ENCODE measurements around the gene RHAG. TPM values are rescaled to one million over a fixed set of nuclear protein-coding genes. Genes with fewer than 3 reads are reported as not detected.
"Not testable (repeated sequence)": the region's sequence is repeated elsewhere in the genome, so short reads cannot be mapped to it uniquely, and the experiment has no call there.

The RHAG gene
- total RNA-seq, 1 experiment from 2014 or later: 0.57 TPM

GRCh38 chr6:49664817-49665216 is 28.2 kb upstream of the RHAG start (continued):
- TF ChIP-seq, protein P1, sequence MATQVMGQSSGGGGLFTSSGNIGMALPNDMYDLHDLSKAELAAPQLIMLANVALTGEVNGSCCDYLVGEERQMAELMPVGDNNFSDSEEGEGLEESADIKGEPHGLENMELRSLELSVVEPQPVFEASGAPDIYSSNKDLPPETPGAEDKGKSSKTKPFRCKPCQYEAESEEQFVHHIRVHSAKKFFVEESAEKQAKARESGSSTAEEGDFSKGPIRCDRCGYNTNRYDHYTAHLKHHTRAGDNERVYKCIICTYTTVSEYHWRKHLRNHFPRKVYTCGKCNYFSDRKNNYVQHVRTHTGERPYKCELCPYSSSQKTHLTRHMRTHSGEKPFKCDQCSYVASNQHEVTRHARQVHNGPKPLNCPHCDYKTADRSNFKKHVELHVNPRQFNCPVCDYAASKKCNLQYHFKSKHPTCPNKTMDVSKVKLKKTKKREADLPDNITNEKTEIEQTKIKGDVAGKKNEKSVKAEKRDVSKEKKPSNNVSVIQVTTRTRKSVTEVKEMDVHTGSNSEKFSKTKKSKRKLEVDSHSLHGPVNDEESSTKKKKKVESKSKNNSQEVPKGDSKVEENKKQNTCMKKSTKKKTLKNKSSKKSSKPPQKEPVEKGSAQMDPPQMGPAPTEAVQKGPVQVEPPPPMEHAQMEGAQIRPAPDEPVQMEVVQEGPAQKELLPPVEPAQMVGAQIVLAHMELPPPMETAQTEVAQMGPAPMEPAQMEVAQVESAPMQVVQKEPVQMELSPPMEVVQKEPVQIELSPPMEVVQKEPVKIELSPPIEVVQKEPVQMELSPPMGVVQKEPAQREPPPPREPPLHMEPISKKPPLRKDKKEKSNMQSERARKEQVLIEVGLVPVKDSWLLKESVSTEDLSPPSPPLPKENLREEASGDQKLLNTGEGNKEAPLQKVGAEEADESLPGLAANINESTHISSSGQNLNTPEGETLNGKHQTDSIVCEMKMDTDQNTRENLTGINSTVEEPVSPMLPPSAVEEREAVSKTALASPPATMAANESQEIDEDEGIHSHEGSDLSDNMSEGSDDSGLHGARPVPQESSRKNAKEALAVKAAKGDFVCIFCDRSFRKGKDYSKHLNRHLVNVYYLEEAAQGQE (IDR thresholded peaks at IDR 0.05; ENCODE audit: low read depth): no peak
- no peak for TF ChIP-seq EZH2 (IDR thresholded peaks at IDR 0.05)

DNA sequence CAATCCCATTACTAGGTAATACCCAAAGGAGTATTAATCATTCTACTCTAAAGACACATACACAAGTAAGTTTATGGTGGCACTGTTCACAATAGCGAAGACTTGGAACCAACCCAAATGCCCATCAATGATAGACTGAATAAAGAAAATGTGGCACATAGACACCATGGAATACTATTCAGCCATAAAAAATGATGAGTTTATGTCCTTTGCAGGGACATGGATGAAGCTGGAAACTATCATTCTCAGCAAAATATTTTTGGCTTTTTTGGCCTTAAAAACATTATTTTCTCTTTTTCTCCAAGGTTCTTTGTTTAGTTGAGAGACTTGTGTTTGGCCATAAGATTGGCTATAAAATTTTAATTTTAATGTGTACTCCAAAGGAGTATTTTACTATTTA is 27.4 kb upstream of the RHAG start:
- H3K4me3 ChIP-seq (replicated peaks in 1 of 2; ENCODE audit: low read depth in 1 of 2, low read length in 2 of 2); H3K4me1 ChIP-seq (ENCODE audit: control insufficient read depth in 1 of 2, insufficient read depth in 2 of 2, low read length in 2 of 2); H2AFZ ChIP-seq (ENCODE audit: low read depth, low read length, poor library complexity, severe bottlenecking); H3K9me3 ChIP-seq (ENCODE audit: control insufficient read depth in 1 of 2, insufficient read depth in 1 of 2, low read depth in 1 of 2, low read length in 2 of 2); H3K79me2 ChIP-seq (ENCODE audit: insufficient read depth, low read length); DNase-seq (ENCODE audit: low read depth, low spot score); H3K4me2 ChIP-seq (ENCODE audit: low read length); CTCF ChIA-PET; ATAC-seq; H4K20me1 ChIP-seq (ENCODE audit: insufficient read depth); H3K9me2 ChIP-seq (ENCODE audit: insufficient read depth); POLR2A ChIA-PET; RAD21 ChIA-PET (ENCODE audit: low non-redundant PET in 1 of 2, low total read pairs in 2 of 2, uncharacterized antibody in 2 of 2, unreplicated experiment in 2 of 2); H3K36me3 ChIP-seq (ENCODE audit: control insufficient read depth in 1 of 2, insufficient read depth in 2 of 2, low read length in 2 of 2); H3K9ac ChIP-seq (ENCODE audit: low read length); intact Hi-C loops (cut with micrococcal nuclease); H3K27ac ChIP-seq (ENCODE audit: low read depth, low read length); BruUV-seq (replicated peaks); H3K27me3 ChIP-seq (ENCODE audit: insufficient read depth, low read length): not testable (repeated sequence)

DNA sequence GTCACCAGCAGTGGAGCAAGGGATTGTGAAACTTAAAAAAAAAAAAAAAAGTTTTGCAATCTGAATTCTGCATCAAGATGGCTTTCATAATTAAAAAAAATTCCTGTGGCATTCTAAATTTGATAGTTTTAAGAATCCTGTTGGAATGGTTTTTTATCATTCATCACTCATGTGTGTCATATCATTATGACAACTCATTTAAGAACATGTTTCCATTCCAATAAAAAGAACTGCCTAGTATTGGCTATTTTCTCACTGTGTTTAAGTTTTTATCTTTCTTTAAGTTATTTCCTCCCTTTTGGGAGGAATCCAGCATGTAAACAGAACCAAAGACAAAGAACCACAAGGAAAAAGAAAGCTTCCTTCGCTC is 26.2 kb upstream of the RHAG start:
- no peak for ATAC-seq
- H3K4me2 ChIP-seq (ENCODE audit: low read length): no peak overlapping the region
- H3K4me1 ChIP-seq (ENCODE audit: control insufficient read depth in 1 of 2, insufficient read depth in 2 of 2, low read length in 2 of 2): no peaks in the 10 kb centered on the region
- H2AFZ ChIP-seq (ENCODE audit: low read depth, low read length, poor library complexity, severe bottlenecking): no peak overlapping the region
- no peak for DNase-seq (ENCODE audit: low read depth, low spot score)
- no peak overlapping the region for H3K4me3 ChIP-seq (replicated peaks in 1 of 2; ENCODE audit: low read depth in 1 of 2, low read length in 2 of 2)
- no peaks in the 10 kb centered on the region for H3K9me3 ChIP-seq (ENCODE audit: control insufficient read depth in 1 of 2, insufficient read depth in 1 of 2, low read depth in 1 of 2, low read length in 2 of 2)
- intact Hi-C loops (cut with micrococcal nuclease): no loop called here
- no peaks in the 10 kb centered on the region for H4K20me1 ChIP-seq (ENCODE audit: insufficient read depth)
- H3K9me2 ChIP-seq (ENCODE audit: insufficient read depth): no peaks in the 10 kb centered on the region
- no peak overlapping the region for H3K9ac ChIP-seq (ENCODE audit: low read length)
- RAD21 ChIA-PET (ENCODE audit: low non-redundant PET in 1 of 2, low total read pairs in 2 of 2, uncharacterized antibody in 2 of 2, unreplicated experiment in 2 of 2): no interaction called here
- no TSS peak for BruUV-seq (replicated peaks)
- H3K27me3 ChIP-seq (ENCODE audit: insufficient read depth, low read length): no peaks in the 10 kb centered on the region
- H3K36me3 ChIP-seq (ENCODE audit: control insufficient read depth in 1 of 2, insufficient read depth in 2 of 2, low read length in 2 of 2): no peaks in the 10 kb centered on the region
- H3K79me2 ChIP-seq (ENCODE audit: insufficient read depth, low read length): no peaks in the 10 kb centered on the region
- POLR2A ChIA-PET: no interaction called here
- no peak overlapping the region for H3K27ac ChIP-seq (ENCODE audit: low read depth, low read length)
- CTCF ChIA-PET: no interaction called here
- TF ChIP-seq CEBPB (IDR thresholded peaks at IDR 0.05; ENCODE audit: low read depth): no peak
- no peak for TF ChIP-seq POLR2AphosphoS5 (IDR thresholded peaks at IDR 0.05; ENCODE audit: low read depth, low read length)
- TF ChIP-seq EZH2 (IDR thresholded peaks at IDR 0.05): no peak
- no peak for TF ChIP-seq FOSL1 (IDR thresholded peaks at IDR 0.05; ENCODE audit: low read depth)
- no peak for TF ChIP-seq POLR2A (IDR thresholded peaks at IDR 0.05; ENCODE audit: borderline replicate concordance, extremely low read depth, insufficient read depth, insufficient read length)
- no peak for TF ChIP-seq JUND (IDR thresholded peaks at IDR 0.05)
- TF ChIP-seq, protein P1 (IDR thresholded peaks at IDR 0.05; ENCODE audit: low read depth): no peak
- TF ChIP-seq, protein P2, sequence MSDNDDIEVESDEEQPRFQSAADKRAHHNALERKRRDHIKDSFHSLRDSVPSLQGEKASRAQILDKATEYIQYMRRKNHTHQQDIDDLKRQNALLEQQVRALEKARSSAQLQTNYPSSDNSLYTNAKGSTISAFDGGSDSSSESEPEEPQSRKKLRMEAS (IDR thresholded peaks at IDR 0.05): no peak
- no peak for TF ChIP-seq ZFX (IDR thresholded peaks at IDR 0.05)
- no peak for TF ChIP-seq CTCF (IDR thresholded peaks at IDR 0.05 in 2 of 3, conservative IDR thresholded peaks at IDR 0.05 in 1 of 3; ENCODE audit: borderline replicate concordance in 1 of 3, insufficient read depth in 1 of 3, low read depth in 2 of 3, low read length in 2 of 3)
